A549 (cell line): Measurements from ENCODE around the gene SLC25A41. TPM values are rescaled to one million over a fixed set of nuclear protein-coding genes. Genes with fewer than 3 reads are reported as not detected.

ENCODE experiments used
- ATAC-seq, 2 experiments: fragments of 200-7000 bp in 1 of 2; fragments of >200 bp in 1 of 2; cut with Nextera tagmentation in 1 of 2; cut with Tn5 transposase in 1 of 2; 3 replicates each; pipeline versions ENCODE4 v1.8.0 to v1.9.1; 2018 to 2020; ENCODE audit warnings: mild to moderate bottlenecking in 1 of 2, moderate library complexity in 1 of 2
- CTCF ChIA-PET: fragments of 300-600 bp; sonication (Branson Sonifier 250); formaldehyde crosslinking; extraction: SDS; loops from one replicate; lab custom pipeline; 2021; ENCODE audit warnings: antibody characterized with exemption, inconsistent platforms; lab: Yijun Ruan, JAX
- POLR2A ChIA-PET: fragments of 350-600 bp; formaldehyde crosslinking; extraction: SDS; loops from one replicate; lab custom pipeline; 2021; ENCODE audit warnings: antibody characterized with exemption, inconsistent platforms; lab: Yijun Ruan, JAX
- DNase-seq, 2 experiments: peaks; one replicate each; pipeline versions ENCODE4 v3.0.0 to v3.0.0-alpha.2; 2011 to 2016; ENCODE audit warnings: low read depth in 1 of 2, low spot score in 1 of 2
- FAIRE-seq: peaks from 2 replicates; lab custom pipeline; 2011; peaks lifted over from hg19 to GRCh38; lab: Jason Lieb, UNC
- H3K27ac ChIP-seq, 2 experiments: fragments of >200 bp; sonication (Bioruptor Twin); formaldehyde crosslinking; 3 replicates each; pipeline ENCODE4 v1.5.1; 2016 to 2017
- H3K4me1 ChIP-seq: fragments of >200 bp; sonication (Bioruptor Twin); formaldehyde crosslinking; 3 replicates; pipeline ENCODE4 v1.6.1; 2016
- H3K4me2 ChIP-seq: fragments of >200 bp; sonication (Bioruptor Twin); formaldehyde crosslinking; 3 replicates; pipeline ENCODE4 v1.6.1; 2016
- H3K4me3 ChIP-seq: fragments of >200 bp; sonication (Bioruptor Twin); formaldehyde crosslinking; 3 replicates; pipeline ENCODE4 v1.5.1; 2016
- H3K9me3 ChIP-seq: fragments of >200 bp; sonication (Bioruptor Twin); formaldehyde crosslinking; 3 replicates; pipeline ENCODE4 v1.6.1; 2016
- BHLHE40 ChIP-seq: IDR thresholded peaks from 2 replicates; pipeline ENCODE4 v1.6.1; 2012; ENCODE audit warnings: low read depth, low read length, inconsistent platforms
- CBX2 ChIP-seq: fragments of 200-600 bp; sonication (generic); IDR thresholded peaks from 2 replicates; pipeline ENCODE4 v1.6.1; 2016; ENCODE audit warnings: low read depth, mild to moderate bottlenecking, borderline replicate concordance
- CEBPB ChIP-seq, 2 experiments: fragments of >200 bp in 1 of 2; sonication (Bioruptor Twin) in 1 of 2; formaldehyde crosslinking in 1 of 2; IDR thresholded peaks; 2 replicates each; pipeline ENCODE4 v1.6.1; 2012 to 2016
- CHD2 ChIP-seq: fragments of 150-350 bp; IDR thresholded peaks from 2 replicates; pipeline ENCODE4 v1.6.1; 2014; ENCODE audit warnings: low read length; ENCODE audit not compliant: partially characterized antibody
- EHMT2 ChIP-seq: fragments of 200-600 bp; sonication (generic); IDR thresholded peaks from 2 replicates; pipeline ENCODE4 v1.6.1; 2016; ENCODE audit warnings: antibody characterized with exemption, low read depth, mild to moderate bottlenecking, moderate library complexity
- ESRRA ChIP-seq: fragments of 150-350 bp; IDR thresholded peaks from 2 replicates; pipeline ENCODE4 v1.6.1; 2014; ENCODE audit warnings: mild to moderate bottlenecking, low read length, borderline replicate concordance
- FOSB ChIP-seq: fragments of 250-450 bp; sonication (Bioruptor Pico); IDR thresholded peaks from 2 replicates; pipeline ENCODE4 v1.5.0; 2020; ENCODE audit warnings: mild to moderate bottlenecking, moderate library complexity
- HOXB13 ChIP-seq: fragments of 250-450 bp; sonication (Bioruptor Pico); IDR thresholded peaks from 2 replicates; pipeline ENCODE4 v1.5.0; 2020; ENCODE audit warnings: low read depth, mild to moderate bottlenecking, moderate library complexity
- HOXB5 ChIP-seq: fragments of 250-450 bp; sonication (Bioruptor Pico); IDR thresholded peaks from 2 replicates; pipeline ENCODE4 v1.5.0; 2020; ENCODE audit warnings: mild to moderate bottlenecking, moderate library complexity
- NFE2L2 ChIP-seq: fragments of 150-350 bp; conservative IDR thresholded peaks from 2 replicates; pipeline ENCODE4 v1.6.1; 2014; ENCODE audit warnings: low read length
- POLR2A ChIP-seq: IDR thresholded peaks from 2 replicates; pipeline ENCODE4 v1.6.1; 2012; ENCODE audit warnings: mild to moderate bottlenecking, low read length
- RAD21 ChIP-seq, 2 experiments: fragments of >200 bp in 1 of 2; sonication (Bioruptor Twin) in 1 of 2; formaldehyde crosslinking in 1 of 2; IDR thresholded peaks in 1 of 2; conservative IDR thresholded peaks in 1 of 2; 2 replicates in 1 of 2; 3 replicates in 1 of 2; pipeline ENCODE4 v1.6.1; 2012 to 2018; ENCODE audit warnings: inconsistent platforms in 1 of 2
- RFX5 ChIP-seq: fragments of 450-650 bp; IDR thresholded peaks from 2 replicates; pipeline ENCODE4 v1.7.1; 2014; ENCODE audit warnings: antibody characterized with exemption, mild to moderate bottlenecking, moderate library complexity
- SMC3 ChIP-seq: fragments of >200 bp; sonication (Bioruptor Twin); formaldehyde crosslinking; IDR thresholded peaks from 3 replicates; pipeline ENCODE4 v1.6.1; 2018; ENCODE audit warnings: inconsistent platforms
- TFCP2L1 ChIP-seq: fragments of 250-450 bp; sonication (Bioruptor Pico); IDR thresholded peaks from 2 replicates; pipeline ENCODE4 v1.5.0; 2021; ENCODE audit warnings: mild to moderate bottlenecking
- TP53 ChIP-seq: fragments of 250-450 bp; sonication (Bioruptor Pico); IDR thresholded peaks from 2 replicates; pipeline ENCODE4 v1.5.0; 2021; ENCODE audit warnings: mild to moderate bottlenecking, moderate library complexity
- ZFP36 ChIP-seq: fragments of 450-650 bp; IDR thresholded peaks from 2 replicates; pipeline ENCODE4 v1.6.1; 2014; ENCODE audit warnings: borderline replicate concordance; ENCODE audit not compliant: partially characterized antibody
- ZSCAN20 ChIP-seq: fragments of 250-450 bp; sonication (Bioruptor Pico); IDR thresholded peaks from 2 replicates; pipeline ENCODE4 v1.8.0; 2022; ENCODE audit warnings: mild to moderate bottlenecking, moderate library complexity
- WGBS: methylation state at CpG from one replicate; pipeline ENCODE4 v1.1.6; 2017; ENCODE audit errors: missing lambda C conversion rate; 5-methylcytosine and 5-hydroxymethylcytosine counted together
- polyA plus RNA-seq, 4 experiments: library from polyadenylated mRNA; depleted of rRNA in 3 of 4; stranded (reverse); fragments of >200 nt; fragmentation: RNase III in 1 of 4; extraction: RNeasy Plus Mini Kit Qiagen cat#74134 plus additional on column Dnase treatment in 1 of 4; gene quantifications; 2 replicates in 3 of 4; 3 replicates in 1 of 4; pipeline ENCODE4 v1.2.3, GENCODE V29; 2011 to 2017
- TF ChIP-seq, protein P1 (sequence below): IDR thresholded peaks from 2 replicates; pipeline ENCODE4 v1.6.1; 2012; ENCODE audit warnings: low read depth, borderline replicate concordance
- TF ChIP-seq, protein P2 (sequence below): fragments of 150-350 bp; IDR thresholded peaks from 2 replicates; pipeline ENCODE4 v1.6.1; 2014; ENCODE audit warnings: low read depth, mild to moderate bottlenecking, low read length
- TF ChIP-seq, protein P3 (sequence below): IDR thresholded peaks from 2 replicates; pipeline ENCODE4 v1.6.1; 2012
- TF ChIP-seq, protein P4 (sequence below): fragments of 250-450 bp; sonication (Bioruptor Pico); IDR thresholded peaks from 2 replicates; pipeline ENCODE4 v1.5.0; 2021; ENCODE audit warnings: mild to moderate bottlenecking, moderate library complexity, borderline replicate concordance
- TF ChIP-seq, protein P5 (sequence below): fragments of 250-450 bp; sonication (Bioruptor Pico); IDR thresholded peaks from 2 replicates; pipeline ENCODE4 v1.5.0; 2020; ENCODE audit warnings: low read depth, mild to moderate bottlenecking, moderate library complexity
- TF ChIP-seq, protein P6 (sequence below): fragments of 450-650 bp; IDR thresholded peaks from 2 replicates; pipeline ENCODE4 v1.6.1; 2014; ENCODE audit warnings: antibody characterized with exemption

Gene SLC25A41
- polyA plus RNA-seq, 2 of the 4 experiments (the other 2 are of a cell fraction), result 0.09 to 0.26 TPM

DNA sequence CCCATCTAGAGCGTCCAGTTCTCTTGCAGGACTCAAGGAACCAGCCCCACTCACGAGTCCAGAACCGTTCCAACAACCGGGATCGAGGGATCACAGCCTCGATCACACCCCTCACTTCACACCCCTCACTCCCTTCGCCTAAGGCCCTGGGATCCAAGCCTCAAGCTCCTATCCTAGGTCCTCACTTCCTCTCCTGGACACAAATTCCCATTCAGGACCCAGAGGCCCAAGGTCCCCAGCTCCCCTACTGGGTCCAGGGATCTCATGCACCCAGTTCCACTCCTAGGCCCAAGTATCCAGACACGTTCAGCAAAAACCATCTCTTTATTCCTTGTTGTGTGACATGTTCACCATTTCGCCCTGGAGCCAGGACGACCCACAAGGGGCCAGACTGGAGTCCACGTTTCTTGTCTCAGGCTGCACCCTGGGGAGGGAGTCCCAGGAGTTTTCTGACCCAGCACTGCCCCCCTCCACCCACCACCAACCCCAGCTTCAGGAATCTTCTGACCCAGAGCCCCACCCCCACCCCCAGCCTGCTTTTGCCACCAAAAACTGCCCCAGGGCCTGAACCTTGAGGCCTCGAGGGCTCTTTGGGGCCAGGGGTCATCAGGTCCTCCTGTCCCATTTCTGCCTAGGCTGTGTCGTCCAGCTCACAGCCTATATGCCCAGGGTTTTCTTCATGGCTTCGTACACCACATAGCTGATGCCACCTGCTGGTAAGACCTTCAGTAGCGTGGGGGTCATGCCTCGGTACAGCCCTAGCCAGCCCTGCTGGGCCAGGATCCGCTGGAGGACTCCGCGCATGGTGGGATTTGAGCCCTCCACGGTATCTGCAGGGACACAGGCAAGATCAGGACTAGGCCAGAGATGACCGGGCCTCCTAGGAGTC is 7.6 kb downstream of the SLC25A41 start:
- POLR2A ChIA-PET, result no interaction called here
- no peak for DNase-seq
- Histone ChIP-seq H3K9me3 (no peaks in the 10 kb centered on the region), H3K4me1 (peaks cover 15% of the 10 kb centered on the region; the same call in 2 of the 3 replicates), H3K4me3 (peak overlapping the region; percentile 15; the same call in 1 of the 3 replicates), H3K27ac (peak overlapping the region; percentile 68 to 87)
- CTCF ChIA-PET, result interaction anchor here (1.0 to 1.4 kb wide), 2 partner anchors 8 to 207 kb away, joined by 3 to 4 read pairs; no protein-coding TSS in a partner anchor
- TF ChIP-seq RFX5, result no peak
- no peak for TF ChIP-seq ESRRA
- TF ChIP-seq, protein P1, sequence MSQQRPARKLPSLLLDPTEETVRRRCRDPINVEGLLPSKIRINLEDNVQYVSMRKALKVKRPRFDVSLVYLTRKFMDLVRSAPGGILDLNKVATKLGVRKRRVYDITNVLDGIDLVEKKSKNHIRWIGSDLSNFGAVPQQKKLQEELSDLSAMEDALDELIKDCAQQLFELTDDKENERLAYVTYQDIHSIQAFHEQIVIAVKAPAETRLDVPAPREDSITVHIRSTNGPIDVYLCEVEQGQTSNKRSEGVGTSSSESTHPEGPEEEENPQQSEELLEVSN, result no peak
- no peak for TF ChIP-seq TFCP2L1 (CRISPR knock-in tag)
- no peak for TF ChIP-seq NFE2L2
- TF ChIP-seq, protein P2, sequence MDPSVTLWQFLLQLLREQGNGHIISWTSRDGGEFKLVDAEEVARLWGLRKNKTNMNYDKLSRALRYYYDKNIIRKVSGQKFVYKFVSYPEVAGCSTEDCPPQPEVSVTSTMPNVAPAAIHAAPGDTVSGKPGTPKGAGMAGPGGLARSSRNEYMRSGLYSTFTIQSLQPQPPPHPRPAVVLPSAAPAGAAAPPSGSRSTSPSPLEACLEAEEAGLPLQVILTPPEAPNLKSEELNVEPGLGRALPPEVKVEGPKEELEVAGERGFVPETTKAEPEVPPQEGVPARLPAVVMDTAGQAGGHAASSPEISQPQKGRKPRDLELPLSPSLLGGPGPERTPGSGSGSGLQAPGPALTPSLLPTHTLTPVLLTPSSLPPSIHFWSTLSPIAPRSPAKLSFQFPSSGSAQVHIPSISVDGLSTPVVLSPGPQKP, result no peak
- TF ChIP-seq CEBPB (IDR thresholded peaks at IDR 0.05), result no peak
- TF ChIP-seq CBX2, result no peak
- no peak for TF ChIP-seq RAD21 (conservative IDR thresholded peaks at IDR 0.05 in 1 of 2, IDR thresholded peaks at IDR 0.05 in 1 of 2)
- TF ChIP-seq, all 56 proteins: peak for 0
- peak overlapping the region; percentile 51 for H3K4me2 ChIP-seq
- no peak for FAIRE-seq
- no peak for ATAC-seq
- 93% methylated on average over 12 of the region's 21 CpGs for WGBS

DNA sequence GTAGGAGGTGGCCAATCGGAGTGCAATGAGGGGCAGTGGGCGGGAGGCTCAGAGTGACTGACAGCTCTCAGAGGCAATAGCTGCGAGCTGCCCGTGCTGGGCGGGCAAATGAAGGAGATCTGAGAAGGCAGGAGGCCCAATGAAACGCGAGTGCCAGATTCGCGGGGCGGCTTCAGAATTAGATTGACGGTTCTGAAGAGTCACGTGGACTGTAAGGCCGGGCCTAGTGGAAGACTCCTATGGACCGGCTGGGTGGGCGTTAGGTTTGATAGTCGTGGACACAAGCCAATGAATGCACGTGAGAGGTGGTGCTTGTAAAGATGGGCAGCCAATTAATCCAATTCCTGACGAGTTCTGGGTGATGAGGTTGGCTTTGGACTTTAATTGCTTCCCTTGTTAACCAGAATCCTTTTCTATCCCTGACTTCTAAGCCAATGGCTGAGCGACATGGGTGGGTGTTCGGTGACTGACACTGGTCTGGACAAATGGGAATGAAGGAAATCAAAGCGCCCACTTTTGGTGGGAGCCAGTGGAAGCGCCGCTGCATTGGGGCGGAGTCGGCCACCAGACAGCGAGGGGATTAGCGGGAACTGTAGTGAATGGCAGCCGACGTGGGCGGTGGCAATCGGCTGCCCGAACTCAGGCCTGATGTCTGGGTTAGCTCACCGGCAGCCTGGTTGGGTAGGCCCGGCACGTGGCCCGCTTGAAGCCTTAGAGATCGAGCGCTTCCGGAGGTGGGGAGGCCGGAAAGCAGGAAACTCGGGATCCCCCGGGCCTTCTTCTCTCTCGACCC is 8.4 kb downstream of the SLC25A41 start:
- FAIRE-seq, result no peak
- Histone ChIP-seq H3K27ac (peak overlapping the region; percentile 68 to 87), H3K9me3 (no peaks in the 10 kb centered on the region), H3K4me2 (peak overlapping the region; percentile 51), H3K4me3 (peak overlapping the region; percentile 15; the same call in 2 of the 3 replicates), H3K4me1 (peaks cover 15% of the 10 kb centered on the region; the same call in 2 of the 3 replicates)
- peak; percentile 97 to 100 for DNase-seq
- 4% methylated on average over 34 of the region's 43 CpGs for WGBS
- CTCF ChIA-PET, result interaction anchor here (1.0 to 1.4 kb wide), 2 partner anchors 9 to 207 kb away, joined by 3 to 4 read pairs; no protein-coding TSS in a partner anchor
- ATAC-seq, result peak; percentile 95 to 96
- POLR2A ChIA-PET, result interaction anchor here (0.7 to 1.2 kb wide), 5 partner anchors 11 to 64 kb away, joined by 3 to 6 read pairs (median 4); partner anchors contain the start of genes ALKBH7, CLPP and GTF2F1
- TF ChIP-seq, protein P3, sequence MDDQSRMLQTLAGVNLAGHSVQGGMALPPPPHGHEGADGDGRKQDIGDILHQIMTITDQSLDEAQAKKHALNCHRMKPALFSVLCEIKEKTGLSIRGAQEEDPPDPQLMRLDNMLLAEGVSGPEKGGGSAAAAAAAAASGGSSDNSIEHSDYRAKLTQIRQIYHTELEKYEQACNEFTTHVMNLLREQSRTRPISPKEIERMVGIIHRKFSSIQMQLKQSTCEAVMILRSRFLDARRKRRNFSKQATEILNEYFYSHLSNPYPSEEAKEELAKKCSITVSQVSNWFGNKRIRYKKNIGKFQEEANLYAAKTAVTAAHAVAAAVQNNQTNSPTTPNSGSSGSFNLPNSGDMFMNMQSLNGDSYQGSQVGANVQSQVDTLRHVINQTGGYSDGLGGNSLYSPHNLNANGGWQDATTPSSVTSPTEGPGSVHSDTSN, result peak; percentile 97
- TF ChIP-seq, protein P4, sequence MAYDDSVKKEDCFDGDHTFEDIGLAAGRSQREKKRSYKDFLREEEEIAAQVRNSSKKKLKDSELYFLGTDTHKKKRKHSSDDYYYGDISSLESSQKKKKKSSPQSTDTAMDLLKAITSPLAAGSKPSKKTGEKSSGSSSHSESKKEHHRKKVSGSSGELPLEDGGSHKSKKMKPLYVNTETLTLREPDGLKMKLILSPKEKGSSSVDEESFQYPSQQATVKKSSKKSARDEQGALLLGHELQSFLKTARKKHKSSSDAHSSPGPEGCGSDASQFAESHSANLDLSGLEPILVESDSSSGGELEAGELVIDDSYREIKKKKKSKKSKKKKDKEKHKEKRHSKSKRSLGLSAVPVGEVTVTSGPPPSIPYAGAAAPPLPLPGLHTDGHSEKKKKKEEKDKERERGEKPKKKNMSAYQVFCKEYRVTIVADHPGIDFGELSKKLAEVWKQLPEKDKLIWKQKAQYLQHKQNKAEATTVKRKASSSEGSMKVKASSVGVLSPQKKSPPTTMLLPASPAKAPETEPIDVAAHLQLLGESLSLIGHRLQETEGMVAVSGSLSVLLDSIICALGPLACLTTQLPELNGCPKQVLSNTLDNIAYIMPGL (CRISPR knock-in tag), result peak; percentile 74; the same call in 1 of the 2 replicates
- TF ChIP-seq BHLHE40 (peak; percentile 42), ZFP36 (no peak), HOXB5 (peak; percentile 93), CHD2 (no peak), SMC3 (no peak), FOSB (no peak), RFX5 (0 out of 2 replicates have a peak, but pooled peaks have one; percentile 9), TP53 (peak; percentile 86), TFCP2L1 (CRISPR knock-in tag) (peak; percentile 73; the same call in 1 of the 2 replicates), ZSCAN20 (CRISPR knock-in tag) (peak; percentile 87), HOXB13 (CRISPR knock-in tag) (peak; percentile 90), EHMT2 (no peak), POLR2A (peak; percentile 17; the same call in 1 of the 2 replicates)
- TF ChIP-seq, protein P1, result peak; percentile 98
- TF ChIP-seq, protein P5, sequence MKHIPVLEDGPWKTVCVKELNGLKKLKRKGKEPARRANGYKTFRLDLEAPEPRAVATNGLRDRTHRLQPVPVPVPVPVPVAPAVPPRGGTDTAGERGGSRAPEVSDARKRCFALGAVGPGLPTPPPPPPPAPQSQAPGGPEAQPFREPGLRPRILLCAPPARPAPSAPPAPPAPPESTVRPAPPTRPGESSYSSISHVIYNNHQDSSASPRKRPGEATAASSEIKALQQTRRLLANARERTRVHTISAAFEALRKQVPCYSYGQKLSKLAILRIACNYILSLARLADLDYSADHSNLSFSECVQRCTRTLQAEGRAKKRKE (CRISPR knock-in tag), result peak; percentile 95; the same call in 1 of the 2 replicates
- TF ChIP-seq, protein P6, sequence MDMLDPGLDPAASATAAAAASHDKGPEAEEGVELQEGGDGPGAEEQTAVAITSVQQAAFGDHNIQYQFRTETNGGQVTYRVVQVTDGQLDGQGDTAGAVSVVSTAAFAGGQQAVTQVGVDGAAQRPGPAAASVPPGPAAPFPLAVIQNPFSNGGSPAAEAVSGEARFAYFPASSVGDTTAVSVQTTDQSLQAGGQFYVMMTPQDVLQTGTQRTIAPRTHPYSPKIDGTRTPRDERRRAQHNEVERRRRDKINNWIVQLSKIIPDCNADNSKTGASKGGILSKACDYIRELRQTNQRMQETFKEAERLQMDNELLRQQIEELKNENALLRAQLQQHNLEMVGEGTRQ, result peak; percentile 93
